Activated naive CD4-positive, alpha-beta T cell treated with anti-CD3 and anti-CD28 coated beads, Interleukin-2, amount 50 U/mL, for 16 hours (primary cell): ENCODE data around the gene AFAP1L2.

Experiments used
- DNase-seq: peaks from one replicate; pipeline ENCODE4 v3.0.0-alpha.2; 2020

The AFAP1L2 gene

GRCh38 chr10:114332301-114333192 lies 71.8 kb downstream of the AFAP1L2 start:
- no peak for DNase-seq

- DNase-seq, result no peak
Observed at GRCh38 chr10:114329634-114330365, 74.5 kb downstream of the AFAP1L2 start.

- no peak for DNase-seq
Observed at GRCh38 chr10:114328874-114329273, 75.4 kb downstream of the AFAP1L2 start.

- DNase-seq, result no peak
Observed at GRCh38 chr10:114328441-114328812, 75.9 kb downstream of the AFAP1L2 start.

GRCh38 chr10:114327537-114328440 lies 76.5 kb downstream of the AFAP1L2 start:
- no peak for DNase-seq

- DNase-seq, result no peak
Observed at GRCh38 chr10:114326795-114327194, 77.5 kb downstream of the AFAP1L2 start.

GRCh38 chr10:114323023-114323422 lies 81.3 kb downstream of the AFAP1L2 start:
- no peak for DNase-seq

GRCh38 chr10:114322344-114322743 lies 82.0 kb downstream of the AFAP1L2 start:
- no peak for DNase-seq

- no peak for DNase-seq
Observed at GRCh38 chr10:114320249-114321116, 83.8 kb downstream of the AFAP1L2 start.

GRCh38 chr10:114319406-114320248 lies 84.7 kb downstream of the AFAP1L2 start:
- no peak for DNase-seq

- no peak for DNase-seq
Observed at GRCh38 chr10:114316744-114317143, 87.6 kb downstream of the AFAP1L2 start.

- DNase-seq, result no peak
Observed at GRCh38 chr10:114315566-114316420, 88.5 kb downstream of the AFAP1L2 start.

GRCh38 chr10:114313866-114314265 lies 90.4 kb downstream of the AFAP1L2 start:
- no peak for DNase-seq

- no peak for DNase-seq
Observed at GRCh38 chr10:114313139-114313538, 91.2 kb downstream of the AFAP1L2 start.

- DNase-seq, result no peak
Observed at GRCh38 chr10:114311496-114312209, 92.6 kb downstream of the AFAP1L2 start.

GRCh38 chr10:114311023-114311422 lies 93.3 kb downstream of the AFAP1L2 start:
- no peak for DNase-seq

GRCh38 chr10:114310346-114310745 lies 94.0 kb downstream of the AFAP1L2 start:
- no peak for DNase-seq

- no peak for DNase-seq
Observed at GRCh38 chr10:114309364-114309651, 95.0 kb downstream of the AFAP1L2 start.

- DNase-seq, result no peak
Observed at GRCh38 chr10:114308531-114309363, 95.6 kb downstream of the AFAP1L2 start.
